ENCODE results near the gene C5orf15.

C5orf15 gene

GRCh38 chr5:133917785-133918184 is 50.6 kb downstream of the C5orf15 start:
- Mint-ChIP-seq H3K4me3 (no peak overlapping the region), H3K4me1 (ENCODE audit: low read depth) (peaks cover 5% of the 10 kb centered on the region), H3K27ac (no peak overlapping the region), H3K36me3 (no peaks in the 10 kb centered on the region), H3K9me3 (ENCODE audit: low read depth) (no peaks in the 10 kb centered on the region), H3K27me3 (peaks cover 2% of the 10 kb centered on the region)

DNA sequence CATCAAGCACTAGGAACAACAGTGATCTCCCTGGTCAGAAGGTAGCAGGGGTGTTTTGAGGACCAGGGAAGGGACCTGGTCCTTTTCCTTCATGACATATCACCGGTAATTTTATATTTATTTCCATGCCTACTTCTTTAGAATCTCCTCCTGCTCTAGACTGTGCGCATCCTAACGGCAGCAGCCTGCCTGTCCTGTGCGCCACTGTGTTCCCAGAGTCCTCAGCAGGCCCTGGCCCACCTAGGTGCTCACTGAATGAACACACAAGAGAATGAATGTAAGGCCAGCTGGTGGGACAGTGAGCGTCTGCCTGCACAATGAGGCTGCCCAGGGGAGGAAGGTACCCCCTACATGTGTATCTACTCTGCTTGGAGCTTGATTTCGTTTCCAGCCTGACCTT is 51.5 kb downstream of the C5orf15 start:
- Mint-ChIP-seq H3K9me3 (ENCODE audit: low read depth) (no peaks in the 10 kb centered on the region), H3K27me3 (peaks cover 2% of the 10 kb centered on the region), H3K27ac (no peak overlapping the region), H3K36me3 (no peaks in the 10 kb centered on the region), H3K4me1 (ENCODE audit: low read depth) (peaks cover 5% of the 10 kb centered on the region), H3K4me3 (no peak overlapping the region)

DNA sequence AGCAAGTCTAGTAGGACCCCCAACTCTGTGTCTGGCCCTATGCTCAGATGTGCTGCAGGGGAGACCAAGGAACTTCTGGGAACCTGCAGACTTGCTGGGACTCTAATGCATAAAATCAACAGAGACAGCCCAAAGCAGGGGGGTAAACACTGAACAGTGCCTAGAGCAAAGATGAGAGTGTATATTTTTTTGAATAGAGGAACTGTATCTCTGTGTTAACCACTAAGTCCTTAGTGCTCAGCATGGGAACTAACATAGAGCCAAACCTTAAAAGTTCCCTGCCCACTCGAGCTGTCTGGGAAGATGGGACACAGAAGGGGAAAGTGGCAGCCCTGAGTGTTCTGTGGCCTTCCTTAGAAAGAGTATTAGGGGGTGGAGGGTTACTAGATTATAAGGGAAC is 51.9 kb downstream of the C5orf15 start:
- H3K4me1 Mint-ChIP-seq (ENCODE audit: low read depth) = peaks cover 5% of the 10 kb centered on the region
- no peak overlapping the region for H3K4me3 Mint-ChIP-seq

DNA sequence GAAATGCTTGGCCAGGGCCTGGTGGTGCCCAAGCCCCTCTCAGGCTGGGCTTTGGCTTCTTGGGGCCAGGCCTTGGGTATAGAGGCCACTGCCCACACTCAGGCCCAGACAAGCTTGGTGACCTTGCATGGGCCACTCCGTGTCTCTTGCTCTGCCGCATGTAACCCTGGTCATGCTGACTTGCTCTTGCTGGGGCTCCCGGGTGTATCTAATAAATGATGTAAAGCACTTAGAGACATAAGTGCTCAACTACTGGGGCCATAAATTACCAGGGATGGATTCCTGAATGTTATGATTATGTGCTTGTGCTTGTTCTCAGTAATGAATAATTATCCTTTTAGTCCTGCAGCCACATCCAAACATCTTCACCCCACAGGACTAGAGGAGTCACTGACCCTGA is 54.0 kb downstream of the C5orf15 start:
- Mint-ChIP-seq H3K27me3 (peaks cover 2% of the 10 kb centered on the region), H3K27ac (no peak overlapping the region), H3K36me3 (no peaks in the 10 kb centered on the region), H3K4me1 (ENCODE audit: low read depth) (peaks cover 2% of the 10 kb centered on the region), H3K9me3 (ENCODE audit: low read depth) (no peaks in the 10 kb centered on the region), H3K4me3 (no peak overlapping the region)

More for the DNA sequence above, 51.9 kb downstream of the C5orf15 start:
- Mint-ChIP-seq H3K36me3 (no peaks in the 10 kb centered on the region), H3K27ac (no peak overlapping the region), H3K9me3 (ENCODE audit: low read depth) (no peaks in the 10 kb centered on the region), H3K27me3 (peaks cover 2% of the 10 kb centered on the region)

DNA sequence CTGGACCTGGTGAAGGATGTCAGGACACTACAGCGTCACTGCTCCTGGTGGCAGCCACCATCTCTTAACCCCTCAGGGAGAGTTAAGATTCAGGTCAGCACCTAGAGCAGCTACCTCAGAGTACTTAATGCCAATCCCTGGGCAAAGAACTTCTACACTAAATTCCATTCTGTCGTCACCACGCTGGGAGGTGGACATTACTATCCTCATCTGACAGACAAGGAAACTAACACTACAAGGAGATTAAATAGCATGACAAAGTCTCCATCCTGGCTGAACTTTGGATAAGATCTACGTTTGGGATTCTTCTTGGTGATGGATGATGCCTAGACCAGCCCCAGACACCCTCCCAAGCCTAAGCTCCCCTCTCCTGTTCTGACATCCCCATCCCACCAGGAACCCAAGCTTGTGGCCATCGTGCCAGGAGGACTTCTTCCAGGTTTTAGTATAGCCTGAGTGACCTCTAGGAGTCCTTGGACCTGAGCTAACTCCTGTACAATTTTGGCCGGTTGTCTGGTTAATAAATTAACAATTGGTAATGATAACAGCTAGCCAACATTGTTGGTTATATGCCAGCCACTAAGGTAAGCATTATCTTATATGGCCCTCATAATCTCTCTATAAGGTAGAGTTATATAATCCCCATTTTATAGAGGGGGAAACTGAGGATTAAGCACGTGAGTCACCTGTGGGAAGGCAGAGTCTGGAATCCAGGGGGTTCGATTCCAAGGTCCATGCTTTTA is 54.8 kb downstream of the C5orf15 start:
- Mint-ChIP-seq H3K27ac (no peak overlapping the region), H3K4me1 (ENCODE audit: low read depth) (no peaks in the 10 kb centered on the region), H3K27me3 (peaks cover 2% of the 10 kb centered on the region), H3K4me3 (no peak overlapping the region), H3K9me3 (ENCODE audit: low read depth) (no peaks in the 10 kb centered on the region), H3K36me3 (no peaks in the 10 kb centered on the region)

DNA sequence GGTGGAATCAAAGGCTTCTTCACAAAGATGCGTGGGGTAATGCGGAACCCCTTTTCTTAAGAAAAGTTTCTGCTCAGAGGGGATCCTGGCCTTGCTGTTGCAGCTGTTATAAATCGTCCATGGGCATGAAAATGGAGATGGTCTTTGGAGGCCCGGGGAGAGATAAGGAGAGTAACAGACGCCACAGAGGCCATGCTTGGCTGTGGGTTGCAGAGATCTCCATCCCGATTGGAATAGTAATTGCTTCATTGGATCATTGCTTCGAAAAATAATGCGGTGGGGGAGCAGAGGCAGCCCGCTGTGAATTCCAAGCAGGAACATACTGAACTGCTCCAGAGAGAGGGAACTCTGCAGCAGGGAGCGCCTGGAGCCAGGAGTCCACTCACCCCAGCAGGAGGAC is 55.5 kb downstream of the C5orf15 start:
- Mint-ChIP-seq H3K4me3 (no peak overlapping the region), H3K4me1 (ENCODE audit: low read depth) (no peaks in the 10 kb centered on the region), H3K36me3 (no peaks in the 10 kb centered on the region), H3K27me3 (peaks cover 2% of the 10 kb centered on the region), H3K9me3 (ENCODE audit: low read depth) (no peaks in the 10 kb centered on the region), H3K27ac (no peak overlapping the region)

- Mint-ChIP-seq H3K27me3 (no peaks in the 10 kb centered on the region), H3K4me1 (ENCODE audit: low read depth) (no peaks in the 10 kb centered on the region), H3K36me3 (no peaks in the 10 kb centered on the region), H3K27ac (no peak overlapping the region), H3K4me3 (no peak overlapping the region), H3K9me3 (ENCODE audit: low read depth) (no peaks in the 10 kb centered on the region)
Observed at GRCh38 chr5:133910571-133910970, 57.9 kb downstream of the C5orf15 start.

DNA sequence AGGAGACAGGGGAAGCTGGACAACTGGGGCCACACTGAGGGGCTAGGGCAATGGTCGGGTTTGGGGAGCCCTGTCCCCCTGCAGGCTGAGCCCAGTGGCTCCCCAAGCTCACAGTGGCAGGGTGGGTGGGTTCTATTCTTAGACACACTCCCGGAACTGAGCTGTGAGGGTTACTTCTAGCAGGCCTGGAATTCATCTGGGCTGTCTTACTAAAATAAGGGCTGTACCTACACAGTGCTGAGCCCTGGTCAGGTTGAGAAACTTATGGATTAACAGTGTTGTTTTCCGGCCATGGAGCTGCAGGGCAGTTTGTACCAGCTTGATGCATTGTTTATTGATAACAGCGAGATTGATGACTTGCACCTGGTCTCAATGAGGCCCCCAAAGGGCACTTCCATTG is 58.8 kb downstream of the C5orf15 start:
- Mint-ChIP-seq H3K4me3 (no peak overlapping the region), H3K36me3 (no peaks in the 10 kb centered on the region), H3K27me3 (no peaks in the 10 kb centered on the region), H3K27ac (no peak overlapping the region), H3K4me1 (ENCODE audit: low read depth) (no peaks in the 10 kb centered on the region), H3K9me3 (ENCODE audit: low read depth) (no peaks in the 10 kb centered on the region)

DNA sequence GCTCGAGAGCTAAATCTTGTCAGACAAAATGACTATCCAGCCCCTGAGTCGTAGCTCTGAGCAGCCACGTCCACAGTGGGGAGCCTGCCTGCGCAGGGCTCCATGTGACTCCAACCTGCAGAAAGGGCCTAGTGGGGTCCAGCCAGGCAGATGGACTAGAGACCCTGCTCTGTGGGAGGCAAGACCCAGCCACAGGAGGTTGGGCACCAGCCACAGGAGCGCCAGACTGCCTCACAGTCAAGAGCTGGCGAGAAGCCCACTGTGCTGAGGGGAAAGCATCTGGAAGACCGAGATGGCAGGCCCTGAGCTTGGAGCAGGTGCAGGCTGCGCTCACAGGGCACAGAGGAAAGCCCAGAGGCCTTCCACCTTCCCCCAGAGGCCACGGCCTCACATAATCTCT is 61.4 kb downstream of the C5orf15 start:
- no peaks in the 10 kb centered on the region for H3K36me3 Mint-ChIP-seq
- H3K9me3 Mint-ChIP-seq (ENCODE audit: low read depth) = no peaks in the 10 kb centered on the region
- H3K4me1 Mint-ChIP-seq (ENCODE audit: low read depth) = no peaks in the 10 kb centered on the region
- H3K4me3 Mint-ChIP-seq = no peak overlapping the region
- no peaks in the 10 kb centered on the region for H3K27me3 Mint-ChIP-seq
- no peak overlapping the region for H3K27ac Mint-ChIP-seq

DNA sequence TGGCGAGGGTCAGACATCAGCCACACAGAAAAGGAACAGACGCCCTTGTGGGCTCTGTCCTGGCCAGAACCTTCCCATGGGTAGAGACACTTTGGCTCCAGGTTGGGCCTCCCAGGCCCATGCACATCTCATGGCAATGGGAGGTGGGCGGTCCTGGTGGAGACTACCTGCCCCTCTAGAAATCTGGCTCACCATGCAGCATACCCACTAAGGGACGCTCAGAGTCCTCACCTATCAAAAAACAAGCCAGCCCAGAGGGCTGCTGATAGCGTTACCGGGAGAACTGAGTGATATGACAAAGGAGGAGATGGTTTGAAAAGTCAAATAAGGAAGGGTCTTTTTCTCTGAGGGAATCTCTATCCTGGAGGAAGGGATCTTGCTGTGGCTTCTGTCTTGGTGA is 62.1 kb downstream of the C5orf15 start:
- H3K4me1 Mint-ChIP-seq (ENCODE audit: low read depth) = no peaks in the 10 kb centered on the region
- no peaks in the 10 kb centered on the region for H3K27me3 Mint-ChIP-seq
- no peaks in the 10 kb centered on the region for H3K36me3 Mint-ChIP-seq
- H3K4me3 Mint-ChIP-seq = no peak overlapping the region
- H3K27ac Mint-ChIP-seq = no peak overlapping the region
- H3K9me3 Mint-ChIP-seq (ENCODE audit: low read depth) = no peaks in the 10 kb centered on the region

Data from activated naive CD8-positive, alpha-beta T cell (primary cell).